ENCODE data around the gene LRCH1.

DNA sequence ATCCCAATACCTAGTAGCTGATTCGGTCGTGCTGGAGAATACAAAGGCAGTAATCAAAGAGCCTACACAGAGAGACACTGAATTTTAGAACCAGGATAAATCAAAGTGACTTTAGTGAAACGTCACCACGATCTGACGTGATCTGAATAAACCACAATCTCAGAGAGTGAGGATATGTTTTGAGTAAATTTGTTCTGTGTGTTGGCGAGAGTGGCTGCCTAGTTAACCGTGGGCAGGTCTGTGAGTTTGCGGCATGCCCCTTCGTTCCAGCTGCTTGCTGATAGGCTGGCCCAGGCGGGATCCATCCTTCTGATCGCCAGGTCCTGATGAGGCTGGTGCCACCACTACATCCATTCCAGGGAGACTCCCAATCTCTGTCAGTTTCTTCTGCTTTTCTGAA lies 40.4 kb downstream of the LRCH1 start:
- TF ChIP-seq SUZ12 (IDR thresholded peaks at IDR 0.05) (no peak), ELF4 (IDR thresholded peaks at IDR 0.05) (no peak)

Measured in HEK293T (cell line).